ENCODE data around the gene SCARF2. TPM values are rescaled to one million over a fixed set of nuclear protein-coding genes. Genes with fewer than 3 reads are reported as not detected.

SCARF2 gene
- total RNA-seq, 1 donor from 2014 or later = 88.8 TPM

GRCh38 chr22:20442485-20443284 is 5.1 kb upstream of the SCARF2 start:
- Mint-ChIP-seq H3K27me3 (ENCODE audit: low read depth) (no peaks in the 10 kb centered on the region), H3K36me3 (ENCODE audit: low read depth) (peaks cover 10% of the 10 kb centered on the region), H3K27ac (ENCODE audit: unreplicated experiment) (no peak overlapping the region), H3K9me3 (ENCODE audit: low read depth) (no peaks in the 10 kb centered on the region), H3K4me1 (ENCODE audit: low read depth) (peaks cover 21% of the 10 kb centered on the region), H3K4me3 (ENCODE audit: unreplicated experiment) (no peak overlapping the region)
- TF ChIP-seq CTCF (IDR thresholded peaks at IDR 0.05) = no peak
- peak; percentile 52 for DNase-seq (ENCODE audit: low spot score)

GRCh38 chr22:20441631-20442484 is 4.2 kb upstream of the SCARF2 start:
- Mint-ChIP-seq H3K27me3 (ENCODE audit: low read depth) (no peaks in the 10 kb centered on the region), H3K4me1 (ENCODE audit: low read depth) (peaks cover 24% of the 10 kb centered on the region), H3K36me3 (ENCODE audit: low read depth) (peaks cover 12% of the 10 kb centered on the region), H3K4me3 (ENCODE audit: unreplicated experiment) (no peak overlapping the region), H3K9me3 (ENCODE audit: low read depth) (no peaks in the 10 kb centered on the region), H3K27ac (ENCODE audit: unreplicated experiment) (peak overlapping the region; percentile 51)
- DNase-seq (ENCODE audit: low spot score) = peak; percentile 81
- no peak for TF ChIP-seq CTCF (IDR thresholded peaks at IDR 0.05)

GRCh38 chr22:20440637-20441591 is 3.3 kb upstream of the SCARF2 start:
- peaks cover 11% of the 10 kb centered on the region for H3K36me3 Mint-ChIP-seq (ENCODE audit: low read depth)
- peak; percentile 61 for DNase-seq (ENCODE audit: low spot score)
- H3K27me3 Mint-ChIP-seq (ENCODE audit: low read depth) = no peaks in the 10 kb centered on the region
- H3K27ac Mint-ChIP-seq (ENCODE audit: unreplicated experiment) = no peak overlapping the region
- no peak overlapping the region for H3K4me3 Mint-ChIP-seq (ENCODE audit: unreplicated experiment)
- H3K9me3 Mint-ChIP-seq (ENCODE audit: low read depth) = no peaks in the 10 kb centered on the region
- TF ChIP-seq CTCF (IDR thresholded peaks at IDR 0.05) = no peak
- peaks cover 25% of the 10 kb centered on the region for H3K4me1 Mint-ChIP-seq (ENCODE audit: low read depth)

GRCh38 chr22:20439928-20440575 is 2.4 kb upstream of the SCARF2 start:
- Mint-ChIP-seq H3K4me3 (ENCODE audit: unreplicated experiment) (no peak overlapping the region), H3K27me3 (ENCODE audit: low read depth) (no peaks in the 10 kb centered on the region), H3K27ac (ENCODE audit: unreplicated experiment) (no peak overlapping the region), H3K4me1 (ENCODE audit: low read depth) (peaks cover 34% of the 10 kb centered on the region), H3K36me3 (ENCODE audit: low read depth) (peaks cover 10% of the 10 kb centered on the region), H3K9me3 (ENCODE audit: low read depth) (no peaks in the 10 kb centered on the region)
- DNase-seq (ENCODE audit: low spot score) = peak; percentile 77
- no peak for TF ChIP-seq CTCF (IDR thresholded peaks at IDR 0.05)

Measured in chondrocyte (in vitro differentiated cells).